ENCODE results near the gene AP1M1. TPM values are rescaled to one million over a fixed set of nuclear protein-coding genes. Genes with fewer than 3 reads are reported as not detected.
"Not testable (repeated sequence)": the region's sequence is repeated elsewhere in the genome, so short reads cannot be mapped to it uniquely, and the experiment has no call there.

AP1M1 gene
- total RNA-seq, 4 donors from 2014 or later: 39.3 to 64.6 (median 46.8) TPM

DNA sequence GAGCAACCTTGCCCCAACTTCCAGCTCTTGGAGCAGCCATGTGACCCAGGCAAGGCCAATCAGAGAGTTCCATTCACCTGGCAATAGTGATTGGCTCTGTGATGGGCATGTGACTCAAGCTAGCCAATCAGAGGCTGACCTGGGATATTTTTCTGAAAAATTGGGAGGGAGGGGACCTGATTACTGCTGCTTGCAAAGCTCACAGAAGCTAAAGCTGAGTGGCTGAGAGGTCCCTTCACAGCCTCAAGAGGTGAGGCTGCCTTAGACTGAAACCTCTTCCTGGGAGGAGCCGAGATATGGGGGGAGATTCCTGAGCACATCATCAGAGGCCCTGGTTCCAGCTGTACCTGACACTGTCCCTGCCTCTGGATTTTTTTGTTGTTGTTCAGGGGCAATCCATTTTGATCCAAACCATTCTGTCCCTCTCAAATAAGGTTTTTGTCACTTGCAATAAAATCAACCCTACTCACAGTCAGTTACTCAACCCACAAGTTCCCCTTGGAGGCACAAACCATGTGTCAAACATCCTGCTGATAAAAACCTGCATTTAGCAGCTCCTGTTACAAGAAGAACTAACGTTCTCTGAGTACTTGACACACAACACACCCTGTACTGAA lies 29.1 kb upstream of the AP1M1 start:
- whole genome bisulfite sequencing, 2 donors: 54 to 58% methylated on average over 2 of the region's 2 CpGs
- H3K4me1 ChIP-seq: peaks cover 0 to 13% (median 0%) of the 10 kb centered on the region in 3 donors
- no peak overlapping the region for H3K4me3 ChIP-seq
- no peaks in the 10 kb centered on the region for H3K27me3 ChIP-seq
- no peaks in the 10 kb centered on the region for H3K36me3 ChIP-seq
- DNase-seq: no peak
- H3K27ac ChIP-seq: no peak overlapping the region
- H3K9me3 ChIP-seq: no peaks in the 10 kb centered on the region
- intact Hi-C loops (cut with DNase I): no loop called here
- no peak for TF ChIP-seq POLR2A (IDR thresholded peaks at IDR 0.05)
- TF ChIP-seq, protein P1, sequence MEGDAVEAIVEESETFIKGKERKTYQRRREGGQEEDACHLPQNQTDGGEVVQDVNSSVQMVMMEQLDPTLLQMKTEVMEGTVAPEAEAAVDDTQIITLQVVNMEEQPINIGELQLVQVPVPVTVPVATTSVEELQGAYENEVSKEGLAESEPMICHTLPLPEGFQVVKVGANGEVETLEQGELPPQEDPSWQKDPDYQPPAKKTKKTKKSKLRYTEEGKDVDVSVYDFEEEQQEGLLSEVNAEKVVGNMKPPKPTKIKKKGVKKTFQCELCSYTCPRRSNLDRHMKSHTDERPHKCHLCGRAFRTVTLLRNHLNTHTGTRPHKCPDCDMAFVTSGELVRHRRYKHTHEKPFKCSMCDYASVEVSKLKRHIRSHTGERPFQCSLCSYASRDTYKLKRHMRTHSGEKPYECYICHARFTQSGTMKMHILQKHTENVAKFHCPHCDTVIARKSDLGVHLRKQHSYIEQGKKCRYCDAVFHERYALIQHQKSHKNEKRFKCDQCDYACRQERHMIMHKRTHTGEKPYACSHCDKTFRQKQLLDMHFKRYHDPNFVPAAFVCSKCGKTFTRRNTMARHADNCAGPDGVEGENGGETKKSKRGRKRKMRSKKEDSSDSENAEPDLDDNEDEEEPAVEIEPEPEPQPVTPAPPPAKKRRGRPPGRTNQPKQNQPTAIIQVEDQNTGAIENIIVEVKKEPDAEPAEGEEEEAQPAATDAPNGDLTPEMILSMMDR (IDR thresholded peaks at IDR 0.05): no peak

DNA sequence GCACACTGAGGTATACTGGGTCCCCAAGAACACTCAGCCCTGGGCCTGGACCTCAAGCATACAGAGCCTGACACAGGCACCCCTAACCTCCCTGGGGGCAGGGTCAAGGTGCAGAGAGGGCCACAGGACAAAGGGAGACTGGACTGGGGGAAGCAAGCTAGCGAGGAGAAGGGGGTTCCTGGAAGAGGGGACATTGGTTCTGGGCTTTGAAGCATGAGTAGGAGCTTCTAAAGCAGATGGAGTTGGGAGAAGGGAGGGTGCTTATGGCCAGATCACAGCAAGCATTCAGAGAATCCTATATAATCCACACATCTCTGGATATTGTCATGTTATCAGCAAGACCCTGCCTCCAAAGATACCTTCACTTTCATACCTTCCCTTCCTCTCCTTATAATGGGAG lies 27.6 kb upstream of the AP1M1 start:
- no peak overlapping the region for H3K27ac ChIP-seq
- 73 to 86% methylated on average over 1 of the region's 1 CpG for WGBS, 2 donors
- TF ChIP-seq, protein P1 (IDR thresholded peaks at IDR 0.05): no peak
- no peak for TF ChIP-seq POLR2A (IDR thresholded peaks at IDR 0.05)
- no peaks in the 10 kb centered on the region for H3K36me3 ChIP-seq
- H3K9me3 ChIP-seq: peaks cover 0 to 3% (median 0%) of the 10 kb centered on the region in 3 donors
- intact Hi-C loops (cut with DNase I): no loop called here
- peaks cover 0 to 13% (median 0%) of the 10 kb centered on the region in 3 donors for H3K4me1 ChIP-seq
- no peak overlapping the region for H3K4me3 ChIP-seq
- no peaks in the 10 kb centered on the region for H3K27me3 ChIP-seq
- no peak for DNase-seq

DNA sequence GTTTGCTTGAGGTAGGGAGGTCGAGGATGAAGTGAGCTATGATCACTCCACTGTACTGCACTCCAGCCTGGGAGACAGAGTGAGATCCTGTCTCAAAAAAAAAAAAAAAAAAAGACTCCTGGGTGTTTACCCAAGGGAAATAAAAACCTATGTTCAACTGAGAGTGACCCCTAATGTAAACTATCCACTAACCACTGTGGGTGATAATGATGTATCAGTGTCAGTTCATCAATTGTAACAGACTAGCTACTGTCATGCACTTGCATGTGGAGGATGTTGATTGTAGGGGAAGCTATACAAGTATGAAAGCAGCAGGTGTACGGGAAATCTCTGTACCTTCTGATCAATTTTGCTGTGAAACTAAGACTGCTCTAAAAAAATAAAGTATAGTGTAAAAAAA lies 21.8 kb upstream of the AP1M1 start:
- WGBS, 2 donors: 46 to 49% methylated on average over 2 of the region's 2 CpGs
- DNase-seq: no peak
- Histone ChIP-seq H3K4me3 (no peak overlapping the region), H3K27ac (no peak overlapping the region), H3K9me3 (peaks cover 0 to 10% (median 0%) of the 10 kb centered on the region in 3 donors), H3K36me3 (no peaks in the 10 kb centered on the region), H3K4me1 (peaks cover 0 to 17% (median 0%) of the 10 kb centered on the region in 3 donors), H3K27me3 (no peaks in the 10 kb centered on the region)
- TF ChIP-seq POLR2A (IDR thresholded peaks at IDR 0.05): no peak
- TF ChIP-seq, protein P1 (IDR thresholded peaks at IDR 0.05): no peak
- intact Hi-C loops (cut with DNase I): loop anchor here (5.0 kb wide), 1 partner anchor 134 kb away; no protein-coding TSS in a partner anchor

DNA sequence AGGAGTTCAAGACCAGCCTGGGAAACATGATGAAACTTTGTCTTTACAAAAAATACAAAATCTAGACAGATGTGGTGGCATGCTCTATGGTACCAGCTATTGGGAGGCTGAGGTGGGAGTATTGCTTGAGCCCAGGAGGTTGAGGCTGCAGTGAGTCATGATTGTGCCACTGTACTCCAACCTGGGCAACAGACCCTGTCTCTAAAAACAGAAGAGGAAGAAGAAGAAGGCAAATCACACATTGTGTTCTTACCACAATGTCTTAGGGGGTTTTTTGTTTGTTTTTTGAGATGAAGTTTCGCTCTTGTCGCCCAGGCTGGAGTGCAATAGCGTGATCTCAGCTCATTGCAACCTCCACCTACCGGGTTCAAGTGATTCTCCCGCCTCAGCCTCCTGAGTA lies 18.8 kb upstream of the AP1M1 start:
- Histone ChIP-seq H3K9me3 (peaks cover 0 to 10% (median 0%) of the 10 kb centered on the region in 3 donors), H3K4me1 (peaks cover 0 to 14% (median 3%) of the 10 kb centered on the region in 3 donors)
- not testable (repeated sequence) for H3K27ac ChIP-seq, H3K36me3 ChIP-seq, DNase-seq, H3K27me3 ChIP-seq, H3K4me3 ChIP-seq
- WGBS, 2 donors: 78 to 86% methylated on average over 5 of the region's 5 CpGs
- intact Hi-C loops (cut with DNase I): loop anchor here (5.0 kb wide), 1 partner anchor 137 kb away; no protein-coding TSS in a partner anchor

DNA sequence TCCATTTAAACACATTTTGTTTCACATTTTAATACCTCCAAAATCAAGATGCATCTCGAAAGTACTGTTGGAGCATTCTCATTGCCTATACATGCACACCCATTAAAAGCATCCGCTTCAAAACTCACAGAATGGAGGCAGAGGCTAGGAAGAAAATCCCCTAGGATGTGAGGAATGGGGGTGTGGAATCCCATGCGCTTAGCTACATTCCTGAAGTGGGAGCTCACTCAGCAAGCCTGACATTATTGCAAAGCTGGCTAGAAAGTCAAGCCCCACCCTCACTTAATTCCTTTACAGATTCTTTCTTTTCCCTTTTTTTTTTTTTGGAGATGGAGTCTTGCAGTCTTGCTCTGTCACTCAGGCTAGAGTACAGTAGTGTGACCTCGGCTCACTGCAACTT lies 17.1 kb upstream of the AP1M1 start:
- Histone ChIP-seq H3K36me3 (no peaks in the 10 kb centered on the region), H3K27ac (no peak overlapping the region), H3K4me1 (peaks cover 0 to 19% (median 3%) of the 10 kb centered on the region in 3 donors), H3K27me3 (no peaks in the 10 kb centered on the region), H3K4me3 (no peak overlapping the region), H3K9me3 (peaks cover 0 to 3% (median 0%) of the 10 kb centered on the region in 3 donors)
- DNase-seq: no peak
- TF ChIP-seq, protein P1 (IDR thresholded peaks at IDR 0.05): no peak
- no peak for TF ChIP-seq POLR2A (IDR thresholded peaks at IDR 0.05)
- WGBS, 2 donors: 28 to 39% methylated on average over 4 of the region's 4 CpGs
- intact Hi-C loops (cut with DNase I): loop anchor here (10.0 kb wide), 1 partner anchor 556 kb away; no protein-coding TSS in a partner anchor
